K562 (cell line): ENCODE measurements around the gene NT5DC1. TPM values are rescaled to one million over a fixed set of nuclear protein-coding genes. Genes with fewer than 3 reads are reported as not detected.

Experiments used
- ATAC-seq: fragments of 200-7000 bp; cut with Tn5 transposase; 3 replicates; pipeline ENCODE4 v1.9.1; 2020; ENCODE audit warnings: moderate library complexity
- BruUV-seq: library from RNA; stranded (reverse); fragments of 400-500 nt; replicated peaks from 2 replicates; lab custom pipeline; 2021; lab: Mats Ljungman, UMichigan
- CTCF ChIA-PET: fragments of 300-600 bp; formaldehyde crosslinking; extraction: SDS; loops from one replicate; lab custom pipeline; 2021; ENCODE audit warnings: low intra/inter-chr PET ratio; lab: Yijun Ruan, JAX
- POLR2A ChIA-PET: fragments of 300-600, 350-650 bp; sonication (Branson Sonifier 250); formaldehyde crosslinking; extraction: SDS; loops from one replicate; lab custom pipeline; 2021; ENCODE audit warnings: antibody characterized with exemption, inconsistent platforms; lab: Yijun Ruan, JAX
- DNase-seq, 4 experiments: peaks; one replicate each; pipeline versions ENCODE4 v3.0.0 to v3.0.0-alpha.2; 2011 to 2018; ENCODE audit warnings: low spot score in 3 of 4, mixed read lengths in 3 of 4; ENCODE audit errors: extremely low read depth in 1 of 4
- FAIRE-seq: peaks from 2 replicates; lab custom pipeline; 2011; peaks lifted over from hg19 to GRCh38; lab: Jason Lieb, UNC
- H2AFZ ChIP-seq: 2 replicates; pipeline ENCODE4 v1.6.0; 2011; ENCODE audit warnings: low read depth, low read length, control low read depth, inconsistent platforms
- H3K27ac ChIP-seq: fragments of 200-600 bp; 3 replicates; pipeline ENCODE4 v1.8.0; 2011; ENCODE audit warnings: low read depth, mild to moderate bottlenecking, control low read depth, inconsistent platforms, low read length, moderate library complexity, mixed read lengths; ENCODE audit errors: extremely low read depth
- H3K27me3 ChIP-seq, 2 experiments: fragments of 300-600 bp in 1 of 2; 2 replicates in 1 of 2; 3 replicates in 1 of 2; pipeline versions ENCODE4 v1.6.0 to v1.8.0; 2011; ENCODE audit warnings: inconsistent platforms in 2 of 2, low read length in 2 of 2, mild to moderate bottlenecking in 1 of 2, mixed read lengths in 1 of 2, moderate library complexity in 1 of 2; ENCODE audit not compliant: control insufficient read depth in 2 of 2, insufficient read depth in 2 of 2
- H3K36me3 ChIP-seq: fragments of 300-600 bp; 3 replicates; pipeline ENCODE4 v1.8.0; 2011; ENCODE audit warnings: mild to moderate bottlenecking, low read length, inconsistent platforms; ENCODE audit not compliant: control insufficient read depth, insufficient read depth
- H3K4me1 ChIP-seq, 2 experiments: fragments of 200-600 bp in 1 of 2; replicated peaks in 1 of 2; 2 replicates in 1 of 2; 3 replicates in 1 of 2; pipeline versions ENCODE4 v1.5.1 to v1.8.0; 2011; ENCODE audit warnings: inconsistent platforms in 2 of 2, low read length in 2 of 2, mild to moderate bottlenecking in 1 of 2, mixed read lengths in 1 of 2, moderate library complexity in 1 of 2; ENCODE audit not compliant: control insufficient read depth in 2 of 2, insufficient read depth in 2 of 2
- H3K4me2 ChIP-seq: 2 replicates; pipeline ENCODE4 v1.6.1; 2011; ENCODE audit warnings: low read length, control low read depth, inconsistent platforms, mixed read lengths; ENCODE audit not compliant: insufficient read depth
- H3K4me3 ChIP-seq: fragments of 200-600 bp; sonication (generic), shearing (Covaris generic); 2 replicates; pipeline ENCODE4 v1.5.1; 2016; ENCODE audit warnings: control low read depth, inconsistent platforms
- H3K79me2 ChIP-seq: fragments of 200-600 bp; 3 replicates; pipeline ENCODE4 v1.8.0; 2011; ENCODE audit warnings: low read length, inconsistent platforms; ENCODE audit not compliant: control insufficient read depth, insufficient read depth
- H3K9ac ChIP-seq, 2 experiments: 2 replicates each; pipeline versions ENCODE4 v1.6.0 to v1.6.1; 2011; ENCODE audit warnings: low read depth in 2 of 2, low read length in 2 of 2, control low read depth in 1 of 2, inconsistent platforms in 1 of 2, mild to moderate bottlenecking in 1 of 2, mixed read lengths in 1 of 2; ENCODE audit not compliant: insufficient read depth in 1 of 2
- H3K9me1 ChIP-seq: one replicate; pipeline ENCODE4 v1.6.0; 2011; ENCODE audit warnings: inconsistent platforms, mild to moderate bottlenecking, low read length, moderate library complexity; ENCODE audit not compliant: control insufficient read depth, insufficient read depth
- H3K9me3 ChIP-seq: replicated peaks from 2 replicates; pipeline ENCODE4 v1.5.1; 2011; ENCODE audit warnings: low read depth, low read length, inconsistent platforms; ENCODE audit not compliant: control insufficient read depth, insufficient read depth
- H4K20me1 ChIP-seq: replicated peaks from 2 replicates; pipeline ENCODE4 v1.6.1; 2011; ENCODE audit warnings: low read length, inconsistent platforms, mixed read lengths; ENCODE audit not compliant: control insufficient read depth, insufficient read depth
- EP400 ChIP-seq: fragments of 450-650 bp; IDR thresholded peaks from 2 replicates; pipeline ENCODE4 v1.6.1; 2017; ENCODE audit warnings: antibody characterized with exemption, mild to moderate bottlenecking, moderate library complexity
- GATAD2A ChIP-seq: fragments of 450-650 bp; IDR thresholded peaks from 2 replicates; pipeline ENCODE4 v1.6.1; 2017
- HMBOX1 ChIP-seq: sonication (generic); IDR thresholded peaks from 2 replicates; pipeline ENCODE4 v1.6.1; 2016
- LEF1 ChIP-seq: fragments of 450-650 bp; IDR thresholded peaks from 2 replicates; pipeline ENCODE4 v1.6.1; 2016; ENCODE audit warnings: mild to moderate bottlenecking
- MCM7 ChIP-seq, 2 experiments: fragments of 450-650 bp; IDR thresholded peaks; 2 replicates each; pipeline ENCODE4 v1.6.1; 2016 to 2018
- NFIX ChIP-seq: fragments of 250-450 bp; sonication (Bioruptor Pico); IDR thresholded peaks from 2 replicates; pipeline ENCODE4 v1.4.0; 2020; ENCODE audit warnings: low read depth, mild to moderate bottlenecking, moderate library complexity
- ZBTB43 ChIP-seq: sonication (generic); formaldehyde crosslinking; IDR thresholded peaks from 2 replicates; pipeline ENCODE4 v1.8.0; 2023; ENCODE audit warnings: mild to moderate bottlenecking, missing genetic modification reagents
- ZNF347 ChIP-seq: fragments of 450-650 bp; formaldehyde crosslinking; IDR thresholded peaks from 2 replicates; pipeline ENCODE4 v1.4.0; 2020; ENCODE audit warnings: low read depth, mild to moderate bottlenecking, moderate library complexity
- WGBS: fragments of 100-300 bp; shearing (Covaris generic); methylation state at CpG from one replicate; pipeline ENCODE4 v1.1.6; 2016; ENCODE audit warnings: low coverage, mixed read lengths; ENCODE audit not compliant: insufficient coverage; ENCODE audit errors: missing lambda C conversion rate; 5-methylcytosine and 5-hydroxymethylcytosine counted together
- in situ Hi-C: fragments of 300-500 bp; cut with MboI; formaldehyde crosslinking; loops from 4 replicates; pipeline ENCODE4 v1.15.0; 2018; ENCODE audit warnings: inconsistent platforms, mixed read lengths
- intact Hi-C: fragments of 100-400 bp; cut with micrococcal nuclease; formaldehyde crosslinking; loops from 2 replicates; pipeline ENCODE4 v1.14.2; 2022
- polyA plus RNA-seq, 8 experiments: library from polyadenylated mRNA; depleted of rRNA in 4 of 8; stranded (reverse) in 5 of 8; unstranded in 3 of 8; fragments of >200 nt; fragmentation: Nextera tagmentation in 2 of 8; fragmentation: Illumina TruSeq in 1 of 8; extraction: Ambion mirVana in 2 of 8; extraction: Trizol in 1 of 8; gene quantifications; 2 replicates each; pipeline versions ENCODE4 v1.2.1 to v1.2.3, GENCODE V29; 2011 to 2014; ENCODE audit warnings: inconsistent platforms in 1 of 8, missing spikeins in 1 of 8
- total RNA-seq, 7 experiments: library from RNA; depleted of rRNA in 6 of 7; stranded (reverse); fragments of >200 nt in 6 of 7; fragmentation: Illumina TruSeq in 2 of 7; extraction: Trizol in 2 of 7; gene quantifications; 2 replicates each; pipeline versions ENCODE4 v1.2.1 to v1.2.3, GENCODE V29; 2011 to 2021; ENCODE audit warnings: low replicate concordance in 1 of 7
- TF ChIP-seq, protein P1 (sequence below): sonication (generic); formaldehyde crosslinking; IDR thresholded peaks from 2 replicates; pipeline ENCODE4 v1.8.0; 2022; ENCODE audit warnings: mild to moderate bottlenecking, missing genetic modification reagents

The NT5DC1 gene
- total and polyA plus RNA-seq, 9 of the 15 experiments (the other 6 are each of a cell fraction or from before 2014, with no cell fraction given) = 4.9 to 28.5 (median 16.3) TPM

- TF ChIP-seq NFIX = no peak
- TF ChIP-seq MCM7 (IDR thresholded peaks at IDR 0.05) = no peak
These were observed 182.0 kb downstream of the NT5DC1 start (continued) for GRCh38 chr6:116282698-116283097.

GRCh38 chr6:116283191-116283590 is 182.5 kb downstream of the NT5DC1 start:
- POLR2A ChIA-PET = interaction anchor here (0.6 kb wide), 1 partner anchor 399 kb away, joined by 3 read pairs; no protein-coding TSS in a partner anchor
- TF ChIP-seq GATAD2A (no peak), ZBTB43 (CRISPR knock-in tag) (no peak), EP400 (no peak), LEF1 (no peak), HMBOX1 (peak; percentile 42; the same call in 1 of the 2 replicates), ZNF347 (CRISPR knock-in tag) (no peak)
- TF ChIP-seq, protein P1, sequence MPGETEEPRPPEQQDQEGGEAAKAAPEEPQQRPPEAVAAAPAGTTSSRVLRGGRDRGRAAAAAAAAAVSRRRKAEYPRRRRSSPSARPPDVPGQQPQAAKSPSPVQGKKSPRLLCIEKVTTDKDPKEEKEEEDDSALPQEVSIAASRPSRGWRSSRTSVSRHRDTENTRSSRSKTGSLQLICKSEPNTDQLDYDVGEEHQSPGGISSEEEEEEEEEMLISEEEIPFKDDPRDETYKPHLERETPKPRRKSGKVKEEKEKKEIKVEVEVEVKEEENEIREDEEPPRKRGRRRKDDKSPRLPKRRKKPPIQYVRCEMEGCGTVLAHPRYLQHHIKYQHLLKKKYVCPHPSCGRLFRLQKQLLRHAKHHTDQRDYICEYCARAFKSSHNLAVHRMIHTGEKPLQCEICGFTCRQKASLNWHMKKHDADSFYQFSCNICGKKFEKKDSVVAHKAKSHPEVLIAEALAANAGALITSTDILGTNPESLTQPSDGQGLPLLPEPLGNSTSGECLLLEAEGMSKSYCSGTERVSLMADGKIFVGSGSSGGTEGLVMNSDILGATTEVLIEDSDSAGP (CRISPR knock-in tag) = no peak

More at GRCh38 chr6:116283191-116283590, 182.5 kb downstream of the NT5DC1 start:
- no peak overlapping the region for H3K27ac ChIP-seq
- CTCF ChIA-PET = no interaction called here
- no peak overlapping the region for H3K4me3 ChIP-seq
- H3K27me3 ChIP-seq = no peaks in the 10 kb centered on the region
- in situ Hi-C loops = loop anchor here (10.0 kb wide), 1 partner anchor 272 kb away; the partner anchor contains the start of gene CALHM4
- H3K4me1 ChIP-seq = peaks cover 5 to 11% of the 10 kb centered on the region in 2 experiments; a peak in 2 of 5 replicates
- peak overlapping the region; percentile 28; the same call in 1 of the 2 replicates for H2AFZ ChIP-seq
- peaks cover 5% of the 10 kb centered on the region; the same call in 2 of the 3 replicates for H3K36me3 ChIP-seq
- no peak for FAIRE-seq
- WGBS = 20% methylated on average over 1 of the region's 1 CpG
- no peaks in the 10 kb centered on the region for H3K9me3 ChIP-seq
- BruUV-seq = no TSS peak
- DNase-seq = no peak
- peaks cover 28% of the 10 kb centered on the region for H3K79me2 ChIP-seq
- H3K9me1 ChIP-seq = no peaks in the 10 kb centered on the region
- peaks cover 9% of the 10 kb centered on the region; the same call in 1 of the 2 replicates for H4K20me1 ChIP-seq
- no peak overlapping the region for H3K9ac ChIP-seq
- intact Hi-C loops = loop anchor here (5.0 kb wide), 2 partner anchors 154 to 364 kb away; no protein-coding TSS in a partner anchor
- H3K4me2 ChIP-seq = no peak overlapping the region
- no peak for ATAC-seq
